Measurements from ENCODE around the gene CORO2B.

CORO2B gene

DNA sequence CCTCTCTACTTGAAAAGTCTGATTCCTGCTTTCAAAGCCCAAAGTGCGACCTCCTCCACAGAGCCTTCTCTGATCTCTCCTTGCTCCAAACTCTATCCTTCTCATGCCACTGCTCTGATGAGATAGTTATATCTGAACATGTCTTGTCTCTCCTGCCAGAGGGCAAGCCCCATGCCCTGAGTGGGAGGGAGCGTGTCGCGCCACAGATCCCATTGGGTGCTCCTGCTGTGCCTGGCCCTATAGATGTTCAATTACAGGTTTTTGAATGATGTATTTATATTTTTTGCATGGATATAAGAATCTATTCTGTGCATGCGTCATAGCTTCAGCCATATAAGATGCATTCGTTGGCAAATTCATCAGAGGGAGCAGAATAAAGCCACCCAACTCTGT, 20.4 kb downstream of the CORO2B start:
- no peak overlapping the region for H3K27ac ChIP-seq (ENCODE audit: low read depth, low read length)
- no peak overlapping the region for H2AFZ ChIP-seq (ENCODE audit: low read depth, low read length, severe bottlenecking)
- no peaks in the 10 kb centered on the region for H4K20me1 ChIP-seq (ENCODE audit: low read depth, low read length)
- H3K79me2 ChIP-seq (ENCODE audit: insufficient read depth, low read length) = no peaks in the 10 kb centered on the region
- H3K4me3 ChIP-seq (ENCODE audit: insufficient read depth, low read length, poor library complexity, severe bottlenecking) = no peak overlapping the region
- H3K27me3 ChIP-seq (ENCODE audit: low read length) = no peaks in the 10 kb centered on the region
- no peaks in the 10 kb centered on the region for H3K9me2 ChIP-seq (replicated peaks; ENCODE audit: insufficient read depth, low read length)
- no peaks in the 10 kb centered on the region for H3K9me3 ChIP-seq (ENCODE audit: insufficient read depth, low read length)
- H3K4me2 ChIP-seq (ENCODE audit: low read depth, low read length, poor library complexity, severe bottlenecking) = no peak overlapping the region
- H3F3A ChIP-seq (ENCODE audit: insufficient read depth) = no peaks in the 10 kb centered on the region
- no peak for TF ChIP-seq EZH2phosphoT487 (conservative IDR thresholded peaks at IDR 0.05; ENCODE audit: low read length)
- TF ChIP-seq, protein P1, sequence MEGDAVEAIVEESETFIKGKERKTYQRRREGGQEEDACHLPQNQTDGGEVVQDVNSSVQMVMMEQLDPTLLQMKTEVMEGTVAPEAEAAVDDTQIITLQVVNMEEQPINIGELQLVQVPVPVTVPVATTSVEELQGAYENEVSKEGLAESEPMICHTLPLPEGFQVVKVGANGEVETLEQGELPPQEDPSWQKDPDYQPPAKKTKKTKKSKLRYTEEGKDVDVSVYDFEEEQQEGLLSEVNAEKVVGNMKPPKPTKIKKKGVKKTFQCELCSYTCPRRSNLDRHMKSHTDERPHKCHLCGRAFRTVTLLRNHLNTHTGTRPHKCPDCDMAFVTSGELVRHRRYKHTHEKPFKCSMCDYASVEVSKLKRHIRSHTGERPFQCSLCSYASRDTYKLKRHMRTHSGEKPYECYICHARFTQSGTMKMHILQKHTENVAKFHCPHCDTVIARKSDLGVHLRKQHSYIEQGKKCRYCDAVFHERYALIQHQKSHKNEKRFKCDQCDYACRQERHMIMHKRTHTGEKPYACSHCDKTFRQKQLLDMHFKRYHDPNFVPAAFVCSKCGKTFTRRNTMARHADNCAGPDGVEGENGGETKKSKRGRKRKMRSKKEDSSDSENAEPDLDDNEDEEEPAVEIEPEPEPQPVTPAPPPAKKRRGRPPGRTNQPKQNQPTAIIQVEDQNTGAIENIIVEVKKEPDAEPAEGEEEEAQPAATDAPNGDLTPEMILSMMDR (IDR thresholded peaks at IDR 0.05; ENCODE audit: insufficient read depth, low read length, poor library complexity, severe bottlenecking) = no peak
- H3K36me3 ChIP-seq (ENCODE audit: low read length) = no peaks in the 10 kb centered on the region
- H3K9ac ChIP-seq (ENCODE audit: low read length) = no peak overlapping the region

DNA sequence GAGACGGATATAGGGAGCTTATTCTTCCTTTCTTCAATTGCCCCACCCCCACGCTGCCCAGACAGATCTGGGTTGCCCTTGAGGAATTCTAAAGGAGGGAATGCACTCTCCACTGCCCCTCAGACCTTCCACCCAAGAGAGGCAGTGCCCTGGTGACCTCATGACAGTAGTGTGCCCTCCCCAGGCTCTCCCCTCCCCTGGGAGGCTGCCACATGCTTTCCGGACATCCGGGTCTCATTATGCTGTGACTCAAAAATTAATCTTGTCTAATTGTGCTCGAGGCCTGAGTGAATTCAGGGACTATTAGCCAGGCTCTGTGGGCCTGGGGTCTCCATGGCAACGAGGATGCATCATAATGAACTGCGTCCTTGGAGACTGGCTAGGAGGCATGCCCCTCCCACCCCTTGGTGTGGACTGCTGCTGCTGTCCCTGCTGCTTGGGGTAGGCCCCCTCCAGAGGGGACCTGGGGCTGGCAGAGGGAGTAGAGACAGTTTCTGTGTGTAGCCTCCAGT, 20.8 kb downstream of the CORO2B start:
- H3K27me3 ChIP-seq (ENCODE audit: low read length) = no peaks in the 10 kb centered on the region
- no peak overlapping the region for H3K27ac ChIP-seq (ENCODE audit: low read depth, low read length)
- H3F3A ChIP-seq (ENCODE audit: insufficient read depth) = no peaks in the 10 kb centered on the region
- H2AFZ ChIP-seq (ENCODE audit: low read depth, low read length, severe bottlenecking) = no peak overlapping the region
- H3K36me3 ChIP-seq (ENCODE audit: low read length) = no peaks in the 10 kb centered on the region
- no peak overlapping the region for H3K4me2 ChIP-seq (ENCODE audit: low read depth, low read length, poor library complexity, severe bottlenecking)
- H3K9me2 ChIP-seq (replicated peaks; ENCODE audit: insufficient read depth, low read length) = no peaks in the 10 kb centered on the region
- H3K4me3 ChIP-seq (ENCODE audit: insufficient read depth, low read length, poor library complexity, severe bottlenecking) = no peak overlapping the region
- TF ChIP-seq, protein P1 (IDR thresholded peaks at IDR 0.05; ENCODE audit: insufficient read depth, low read length, poor library complexity, severe bottlenecking) = no peak
- TF ChIP-seq EZH2phosphoT487 (conservative IDR thresholded peaks at IDR 0.05; ENCODE audit: low read length) = no peak
- no peaks in the 10 kb centered on the region for H3K9me3 ChIP-seq (ENCODE audit: insufficient read depth, low read length)
- no peaks in the 10 kb centered on the region for H3K79me2 ChIP-seq (ENCODE audit: insufficient read depth, low read length)
- no peaks in the 10 kb centered on the region for H4K20me1 ChIP-seq (ENCODE audit: low read depth, low read length)
- no peak overlapping the region for H3K9ac ChIP-seq (ENCODE audit: low read length)

DNA sequence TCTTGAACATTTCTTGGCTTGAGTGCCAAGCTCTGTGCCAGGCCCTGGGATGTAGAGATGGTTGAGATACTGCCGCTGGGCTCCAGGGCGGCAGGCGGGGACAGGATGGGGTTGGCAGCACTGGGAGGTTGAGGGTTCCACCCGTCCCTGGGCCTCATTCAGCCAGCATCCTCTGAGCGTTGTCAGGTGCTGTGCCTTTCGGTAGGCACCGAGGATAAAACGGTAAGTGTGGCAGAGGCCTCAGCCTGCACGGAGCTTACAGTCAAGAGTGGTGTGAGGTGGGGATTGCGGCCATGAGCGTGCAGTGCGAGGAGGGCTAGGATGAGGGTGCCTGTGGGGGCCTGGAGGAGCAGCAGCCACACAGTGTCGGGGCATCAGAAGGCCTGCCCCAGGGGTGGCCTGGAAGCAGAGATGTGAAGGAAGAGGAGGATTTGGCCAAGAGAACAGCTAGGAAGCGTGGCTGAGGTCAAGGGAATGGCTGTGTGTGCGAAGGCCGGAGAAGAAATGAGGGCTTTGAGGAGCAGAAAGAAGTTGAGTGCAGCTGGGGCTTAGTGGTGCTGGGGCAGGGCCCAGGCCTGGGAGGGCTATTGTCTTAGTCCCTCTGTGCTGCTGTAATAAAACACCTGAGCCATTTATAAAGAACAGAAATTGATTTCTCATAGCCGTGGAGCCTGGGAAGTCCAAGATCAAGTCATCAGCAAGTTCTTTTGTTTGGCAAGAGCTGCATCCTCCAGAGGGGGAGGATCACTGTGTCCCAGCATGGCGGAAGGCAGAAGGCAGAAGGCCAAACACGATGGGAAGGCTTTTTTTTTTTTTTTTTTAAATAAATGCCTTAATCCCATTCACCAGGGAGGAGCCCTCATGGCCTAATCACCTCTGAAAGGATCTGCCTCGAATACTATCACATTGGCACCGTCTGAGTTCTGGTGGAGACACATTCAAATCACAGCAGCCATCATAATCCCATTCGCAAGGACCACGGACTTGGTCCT, 22.7 kb downstream of the CORO2B start:
- H2AFZ ChIP-seq (ENCODE audit: low read depth, low read length, severe bottlenecking) = no peak overlapping the region
- no peaks in the 10 kb centered on the region for H3F3A ChIP-seq (ENCODE audit: insufficient read depth)
- H3K9me2 ChIP-seq (replicated peaks; ENCODE audit: insufficient read depth, low read length) = no peaks in the 10 kb centered on the region
- H3K27me3 ChIP-seq (ENCODE audit: low read length) = no peaks in the 10 kb centered on the region
- no peaks in the 10 kb centered on the region for H4K20me1 ChIP-seq (ENCODE audit: low read depth, low read length)
- H3K79me2 ChIP-seq (ENCODE audit: insufficient read depth, low read length) = no peaks in the 10 kb centered on the region
- H3K36me3 ChIP-seq (ENCODE audit: low read length) = no peaks in the 10 kb centered on the region
- H3K27ac ChIP-seq (ENCODE audit: low read depth, low read length) = no peak overlapping the region
- no peak overlapping the region for H3K4me3 ChIP-seq (ENCODE audit: insufficient read depth, low read length, poor library complexity, severe bottlenecking)
- H3K4me2 ChIP-seq (ENCODE audit: low read depth, low read length, poor library complexity, severe bottlenecking) = no peak overlapping the region
- no peak for TF ChIP-seq EZH2phosphoT487 (conservative IDR thresholded peaks at IDR 0.05; ENCODE audit: low read length)
- TF ChIP-seq, protein P1 (IDR thresholded peaks at IDR 0.05; ENCODE audit: insufficient read depth, low read length, poor library complexity, severe bottlenecking) = no peak
- H3K9ac ChIP-seq (ENCODE audit: low read length) = no peak overlapping the region
- H3K9me3 ChIP-seq (ENCODE audit: insufficient read depth, low read length) = no peaks in the 10 kb centered on the region
